DLD1 (cell line): Measurements from ENCODE around the gene EFHD2.
"Not testable (repeated sequence)": the region's sequence is repeated elsewhere in the genome, so short reads cannot be mapped to it uniquely, and the experiment has no call there.

ENCODE experiments used
- in situ Hi-C: cut with HindIII; loops from 2 replicates; pipeline ENCODE4 v1.10.0; 2017; ENCODE audit warnings: low sequenced_read_pairs

The EFHD2 gene

DNA sequence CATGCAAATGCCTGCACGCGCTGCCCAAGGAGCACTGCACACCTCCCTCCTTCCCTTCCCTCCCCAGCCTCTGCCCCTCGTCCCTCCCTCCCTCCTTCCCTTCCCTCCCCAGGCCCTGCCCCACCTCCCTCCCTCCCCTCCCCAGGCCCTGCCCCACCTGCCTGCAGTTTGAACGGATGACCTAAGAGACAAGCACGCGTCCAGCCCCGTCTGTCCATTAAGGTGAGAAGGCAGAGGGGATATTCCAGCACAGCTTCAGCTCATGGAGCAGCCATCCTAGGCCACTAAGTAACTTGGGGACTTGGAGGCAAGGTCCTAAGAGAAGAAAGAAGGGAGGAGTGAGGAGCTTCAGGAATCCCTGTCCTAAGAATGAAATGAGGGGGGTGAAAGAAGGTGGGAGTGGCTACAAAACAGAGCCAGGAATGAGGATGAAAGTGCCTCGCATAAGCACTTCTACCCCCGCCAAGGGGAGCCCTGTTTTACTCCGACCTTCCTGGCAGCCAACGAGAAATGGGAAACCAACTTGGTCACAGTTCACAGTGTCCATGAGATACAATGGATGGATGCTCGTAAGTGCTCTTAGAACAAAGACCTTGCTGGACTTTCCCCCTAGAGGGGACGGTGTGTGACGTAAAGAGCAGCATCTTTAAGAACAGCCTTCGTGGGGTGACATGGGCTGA lies 21.3 kb upstream of the EFHD2 start:
- in situ Hi-C loops, result no loop called here

DNA sequence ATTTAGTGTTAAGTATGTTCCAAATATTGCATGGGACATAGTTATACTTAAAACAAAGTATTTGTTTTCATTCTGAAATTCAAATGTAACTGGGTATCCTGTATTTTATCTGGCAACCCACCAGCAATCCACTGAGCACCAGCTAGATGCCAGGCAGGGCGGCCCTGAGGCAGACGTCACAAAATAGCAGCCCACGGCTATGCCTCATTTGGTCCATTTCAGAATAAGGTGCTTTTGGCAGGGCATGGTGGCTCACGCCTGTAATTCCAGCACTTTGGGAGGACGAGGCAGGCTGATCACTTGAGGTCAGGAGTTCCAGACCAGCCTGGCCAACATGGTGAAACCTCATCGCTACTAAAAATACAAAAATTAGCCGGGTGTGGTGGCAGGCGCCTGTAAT lies 19.9 kb upstream of the EFHD2 start:
- in situ Hi-C loops, result not testable (repeated sequence)

DNA sequence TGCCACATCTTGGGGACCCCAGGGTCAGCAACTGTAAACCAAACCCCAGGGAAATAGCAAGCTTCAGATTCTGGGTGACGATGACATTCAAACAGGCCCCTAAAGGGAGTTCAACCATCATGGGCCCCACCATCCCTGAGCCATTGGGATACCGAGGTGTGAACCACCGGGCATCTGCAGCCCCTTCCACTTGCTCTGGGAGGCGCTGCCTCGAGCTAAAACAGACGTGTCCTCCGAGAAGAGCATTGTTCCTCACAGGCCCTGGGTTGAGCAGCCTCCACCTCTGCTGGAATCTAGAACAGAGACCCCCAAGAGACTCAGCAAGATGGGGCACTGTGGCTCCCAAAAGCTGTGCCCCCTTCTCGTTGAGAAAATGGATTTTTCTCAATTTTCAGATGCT lies 19.0 kb upstream of the EFHD2 start:
- in situ Hi-C loops, result no loop called here

DNA sequence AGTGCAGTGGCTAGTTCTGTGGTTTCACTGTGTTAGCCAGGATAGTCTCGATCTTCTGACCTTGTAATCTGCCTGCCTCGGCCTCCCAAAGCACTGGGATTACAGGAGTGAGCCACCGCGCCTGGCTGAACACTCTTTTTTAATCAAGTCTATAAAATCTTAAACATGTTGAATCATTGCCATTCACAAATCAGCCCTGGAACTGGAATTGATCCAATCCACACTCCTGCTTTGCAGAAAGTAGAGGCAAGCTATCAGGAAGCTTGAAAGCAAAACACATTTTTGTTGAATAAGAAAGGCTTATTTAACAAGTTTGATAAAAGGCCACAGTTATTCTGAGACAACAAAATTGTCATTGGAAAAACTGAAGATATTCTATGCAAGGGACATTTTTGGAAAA lies 18.3 kb upstream of the EFHD2 start:
- in situ Hi-C loops, result no loop called here

DNA sequence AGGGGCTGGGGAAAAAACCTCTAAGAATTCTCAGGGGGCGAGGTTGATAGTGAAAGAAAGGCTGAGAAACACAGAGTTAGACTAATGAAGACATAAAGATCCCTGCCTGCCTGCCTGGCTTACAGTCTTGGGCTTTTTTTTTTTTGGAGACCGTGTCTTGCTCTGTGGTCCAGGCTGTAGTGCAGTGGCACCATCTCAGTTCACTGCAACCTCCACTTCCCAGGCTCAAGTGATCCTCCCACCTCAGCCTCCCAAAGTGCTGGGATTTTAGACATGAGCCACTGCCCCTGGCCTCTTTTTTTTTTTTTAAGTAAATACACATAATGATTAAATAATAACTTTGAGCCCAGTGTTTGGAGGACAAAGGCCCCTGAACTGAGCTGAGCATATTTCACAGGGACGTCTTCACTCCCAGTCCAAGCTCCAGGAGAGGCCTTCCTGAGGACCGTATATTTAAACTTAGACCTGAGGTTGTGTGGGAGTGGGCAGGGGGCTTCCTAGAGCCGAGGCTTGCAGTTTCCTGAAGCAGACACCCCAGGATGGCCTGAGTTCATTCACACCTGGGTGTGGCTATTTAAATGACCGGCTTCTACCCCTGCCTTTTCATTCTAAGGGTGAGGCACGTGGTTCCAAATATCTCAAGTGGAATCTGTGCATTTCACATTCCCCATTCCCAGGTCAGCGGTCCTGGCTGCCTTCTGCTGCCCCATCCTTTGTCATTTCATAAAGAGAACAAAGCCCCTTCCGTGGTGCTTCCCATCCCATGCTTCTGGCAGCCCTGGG lies 16.0 kb upstream of the EFHD2 start:
- in situ Hi-C loops, result no loop called here

DNA sequence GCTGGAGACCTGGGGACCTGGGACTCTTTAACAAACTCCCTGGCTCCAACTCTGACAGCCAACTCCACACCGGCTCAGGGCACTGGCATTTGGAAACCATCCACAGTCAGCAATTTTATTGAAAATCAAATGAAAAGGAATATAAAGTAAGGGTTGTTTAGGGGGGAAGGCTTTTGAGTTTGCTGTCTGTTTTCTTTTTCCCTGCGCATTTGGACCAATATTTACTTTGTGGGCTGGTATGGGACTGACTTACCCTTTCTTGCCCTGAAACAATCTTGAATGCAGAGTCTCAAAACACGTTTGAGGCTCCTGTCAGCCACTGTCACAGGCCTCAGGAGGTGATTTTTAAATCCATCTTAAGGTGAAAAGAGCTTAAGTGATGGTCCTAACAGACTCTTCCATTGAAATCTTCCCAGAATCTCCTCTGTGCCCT lies 15.4 kb upstream of the EFHD2 start:
- in situ Hi-C loops, result no loop called here

DNA sequence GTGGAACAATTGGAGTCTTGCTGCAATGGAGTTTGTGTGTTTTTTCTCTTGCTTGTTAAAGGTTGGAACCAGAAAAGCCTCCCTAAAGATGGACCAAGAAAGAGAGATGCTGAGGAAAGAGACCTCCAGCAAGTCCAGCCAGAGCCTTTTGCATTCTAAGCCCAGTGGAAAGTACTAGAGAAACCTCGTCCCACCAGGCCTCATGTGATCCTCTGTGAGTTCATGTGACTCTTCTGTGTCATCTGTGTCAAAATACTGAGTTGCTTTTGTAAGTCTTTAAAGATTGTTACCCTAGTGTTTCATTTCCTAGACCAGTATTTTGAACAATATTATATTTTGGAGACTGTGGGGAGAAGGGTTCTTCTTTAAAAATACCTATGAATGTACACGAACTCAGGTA lies 12.5 kb upstream of the EFHD2 start:
- in situ Hi-C loops, result no loop called here

DNA sequence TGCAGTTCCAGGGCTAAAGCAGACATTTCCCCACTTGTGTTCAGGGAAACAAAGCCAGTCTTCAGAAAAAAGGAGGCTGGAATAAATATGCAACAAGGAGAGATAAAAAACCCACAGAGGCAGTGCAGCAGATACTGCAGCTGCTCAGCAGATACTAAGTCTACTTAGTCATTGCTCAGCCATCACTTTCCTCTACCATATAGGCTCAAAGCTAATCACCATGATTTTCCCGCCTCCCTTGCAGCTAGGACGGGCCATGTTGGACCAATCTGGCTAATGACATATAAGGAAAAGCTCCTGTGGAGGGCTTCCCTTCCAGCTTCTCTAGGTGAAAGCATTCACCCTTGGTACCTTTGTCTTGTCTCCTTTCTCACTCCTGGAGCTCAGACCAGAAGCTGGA lies 10.0 kb upstream of the EFHD2 start:
- in situ Hi-C loops, result no loop called here

DNA sequence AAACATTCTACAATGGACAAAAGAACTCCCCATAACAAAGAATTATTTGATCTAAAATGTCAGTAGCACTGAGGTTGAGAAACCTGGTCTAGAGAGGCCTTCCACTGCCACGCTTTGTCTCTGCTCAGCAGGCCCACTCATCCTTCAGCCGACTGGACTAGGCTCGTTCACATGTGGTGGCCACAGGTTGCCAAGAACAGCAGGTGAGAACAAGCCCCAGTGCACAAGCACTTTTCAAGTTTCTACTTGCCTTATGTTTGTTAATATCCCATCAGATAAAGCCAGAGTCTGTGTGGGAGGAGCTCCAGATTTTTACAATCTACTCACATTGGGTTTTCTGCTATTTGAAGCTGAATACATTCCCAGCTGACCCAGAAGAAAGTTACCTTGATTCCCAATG lies 9.1 kb upstream of the EFHD2 start:
- in situ Hi-C loops, result no loop called here

DNA sequence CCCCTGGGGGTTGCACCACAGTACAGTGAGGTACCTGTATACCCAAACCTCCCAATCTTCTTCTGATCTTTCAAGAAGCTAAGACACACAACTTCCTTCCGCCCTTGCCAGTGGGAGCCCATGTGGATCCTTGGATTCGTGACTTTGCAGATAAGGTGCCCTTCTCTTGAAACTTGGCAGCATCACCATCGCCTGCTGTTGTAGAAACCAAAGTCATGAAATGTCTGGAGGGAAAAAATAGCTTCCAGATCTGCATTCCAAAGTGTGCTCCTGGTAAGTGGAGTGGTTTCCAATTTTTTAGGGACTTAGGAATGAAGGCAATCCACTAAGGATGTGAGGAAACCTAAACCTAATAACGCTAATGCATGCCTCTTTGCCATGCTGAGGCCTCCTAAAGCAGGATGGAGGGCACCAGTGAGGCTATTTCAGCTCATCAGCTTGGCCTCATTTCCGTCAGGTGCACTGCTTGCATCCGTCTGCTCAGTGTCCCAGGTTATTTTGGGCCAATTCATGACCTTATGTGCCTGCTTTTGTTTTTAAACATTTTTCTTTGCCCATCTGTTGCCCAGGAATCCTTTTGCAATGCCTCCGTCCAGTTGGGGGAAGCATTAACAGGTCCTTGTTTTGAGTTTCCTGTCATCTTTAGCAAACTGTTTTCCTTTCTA lies 8.2 kb upstream of the EFHD2 start:
- in situ Hi-C loops, result no loop called here

DNA sequence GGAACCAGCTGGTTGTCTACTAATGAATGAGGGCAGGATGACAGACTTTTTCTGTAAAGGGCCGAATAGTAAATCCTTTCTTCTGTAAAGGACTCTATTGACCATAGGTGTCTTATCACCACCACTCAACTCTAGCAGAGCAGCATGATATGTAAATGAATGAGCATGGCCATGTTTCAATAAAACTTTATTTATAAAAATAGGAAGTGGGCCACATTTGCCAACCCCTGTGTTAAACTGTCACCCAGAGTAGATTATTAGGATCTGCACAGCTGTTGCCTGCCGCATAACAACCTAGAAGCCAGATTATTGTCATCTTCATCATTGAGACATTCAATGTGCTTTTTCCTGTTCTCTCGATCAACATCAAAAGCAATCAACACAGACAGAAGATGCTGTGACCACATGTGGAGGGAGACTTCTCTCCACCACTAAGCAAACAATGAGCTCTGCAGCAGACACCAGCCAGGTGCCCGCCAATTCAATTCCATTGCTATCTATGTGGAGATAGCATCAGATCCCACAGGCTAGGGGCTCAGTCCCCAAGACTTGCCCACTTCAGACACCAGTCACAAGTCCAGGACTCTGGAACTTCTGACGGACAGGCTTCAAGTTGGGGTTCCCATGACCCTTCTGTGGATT lies 6.8 kb upstream of the EFHD2 start:
- in situ Hi-C loops, result no loop called here

DNA sequence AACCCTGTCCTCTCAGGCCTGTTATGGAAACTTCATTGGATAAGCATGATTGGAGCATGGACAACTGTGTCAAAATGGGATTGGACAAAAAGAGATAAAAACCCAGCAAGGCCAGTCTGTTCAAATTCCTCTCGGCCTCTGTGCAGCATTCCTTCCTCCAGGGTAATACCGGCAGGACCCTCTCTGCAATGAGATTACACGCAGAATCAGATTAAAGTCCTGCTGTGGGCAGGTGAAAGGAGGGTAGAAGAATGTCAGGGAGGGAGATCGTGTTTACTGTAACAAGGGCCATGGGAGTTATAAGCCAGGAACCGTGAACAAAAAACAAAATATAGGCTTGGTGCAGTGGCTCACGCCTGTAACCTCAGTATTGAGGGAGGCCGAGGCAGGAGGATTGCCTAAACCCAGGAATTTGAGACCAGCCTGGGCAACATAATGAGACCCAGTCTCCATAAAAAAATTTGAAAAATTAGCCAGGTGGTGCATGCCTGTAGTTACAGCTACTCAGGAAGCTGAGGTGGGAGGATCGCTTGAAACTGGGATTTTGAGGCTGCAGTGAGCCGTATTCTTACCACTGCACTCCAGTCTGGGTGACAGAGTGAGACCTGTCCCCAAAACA lies 5.6 kb upstream of the EFHD2 start:
- in situ Hi-C loops, result no loop called here

DNA sequence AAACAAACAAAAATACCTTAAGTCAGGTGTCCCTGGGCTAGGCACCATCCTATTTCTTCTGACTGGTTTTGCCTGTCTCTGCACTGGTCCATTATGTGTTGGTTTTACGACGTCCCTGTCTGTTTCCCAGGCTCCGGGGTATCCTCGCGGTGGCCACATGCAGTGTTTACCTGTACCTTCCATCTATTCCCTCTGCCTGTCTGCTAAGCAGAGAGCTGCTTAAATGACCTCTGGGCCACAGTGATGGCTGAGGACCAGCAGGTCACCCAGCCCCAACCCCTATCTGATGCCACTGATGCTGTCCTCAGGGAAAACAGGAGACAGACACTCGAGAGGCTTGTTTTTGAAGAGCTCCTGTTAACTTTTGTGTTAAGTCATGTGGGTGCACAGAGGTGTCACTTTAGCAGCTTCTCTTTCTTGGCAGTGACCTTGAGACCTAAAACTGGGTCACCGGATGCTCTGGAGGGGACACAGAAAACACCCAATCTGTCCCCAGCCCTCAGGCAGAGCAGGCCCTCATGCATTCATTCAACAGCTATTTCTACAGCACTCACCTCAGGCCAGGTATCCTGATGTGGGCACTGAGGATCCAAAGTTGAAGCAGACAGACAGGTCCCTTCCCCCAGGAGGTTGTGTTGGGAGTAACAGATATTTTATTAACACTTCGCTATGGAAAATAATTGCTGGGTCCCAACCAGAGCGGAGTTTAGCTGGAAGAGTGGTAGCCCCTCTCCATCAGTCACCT lies 4.4 kb upstream of the EFHD2 start:
- in situ Hi-C loops, result no loop called here

DNA sequence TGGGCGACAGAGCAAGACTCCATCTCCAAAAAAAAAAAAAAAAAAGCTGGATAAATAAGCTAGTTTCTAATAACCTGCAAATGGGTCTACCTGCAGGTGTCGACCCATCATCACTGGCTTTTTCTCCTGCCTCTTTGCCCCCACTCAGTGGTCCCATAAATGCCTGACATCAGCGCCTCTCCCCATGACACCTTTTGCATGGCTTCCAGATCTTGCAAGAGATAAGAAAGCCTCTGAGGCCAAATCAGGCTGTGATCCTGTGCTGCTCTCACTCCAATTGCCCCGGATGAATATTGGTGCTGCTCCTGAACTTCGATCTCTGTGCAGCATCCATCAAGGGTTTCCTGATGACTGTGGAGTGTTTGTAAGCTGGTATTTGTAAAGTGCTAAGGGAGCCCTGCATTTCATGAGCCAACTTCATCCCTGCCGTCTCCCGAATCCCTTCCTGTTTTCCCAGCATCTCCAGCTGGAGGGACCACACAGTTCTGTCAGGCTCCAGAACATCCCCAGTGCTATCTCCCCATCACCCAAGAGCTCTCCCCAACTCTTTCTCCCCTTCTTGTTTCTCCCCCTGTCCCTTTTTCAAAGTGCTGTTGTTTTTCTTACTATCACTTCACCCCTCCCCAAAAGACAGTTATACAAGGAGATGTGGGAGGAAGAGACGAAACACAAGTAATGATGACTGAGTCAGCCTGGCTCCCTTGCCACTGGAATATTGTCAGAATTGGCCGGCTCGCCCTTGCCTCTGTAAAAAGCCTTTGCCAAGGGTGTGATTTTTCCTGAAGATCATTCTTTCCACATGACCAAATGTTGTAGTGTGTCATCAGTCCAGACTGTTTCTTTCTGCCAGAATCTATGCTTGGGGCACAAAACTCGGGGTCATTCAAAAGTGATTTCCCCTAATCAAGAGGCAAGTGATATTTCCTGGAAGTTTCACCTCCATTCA lies 2.8 kb upstream of the EFHD2 start:
- in situ Hi-C loops, result no loop called here

DNA sequence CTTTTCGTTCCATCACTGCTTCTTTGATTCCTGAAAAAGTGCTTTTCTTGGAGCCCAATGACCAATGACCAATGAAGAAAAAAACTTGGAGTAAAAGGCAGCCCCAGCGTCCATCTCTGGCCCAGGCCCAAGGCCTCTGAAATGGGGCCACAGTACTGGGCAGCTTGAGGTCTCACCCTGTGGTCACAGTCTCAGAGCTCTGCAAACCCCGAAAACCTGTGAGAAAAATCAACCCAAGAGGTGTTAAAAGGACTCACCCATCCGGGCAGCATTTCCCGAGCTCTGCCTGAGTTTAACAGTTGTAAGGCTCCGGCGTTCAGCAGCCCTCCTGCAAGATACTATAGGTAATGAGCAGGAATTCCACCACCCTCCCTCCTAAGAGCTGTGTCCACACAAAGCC lies 2.1 kb upstream of the EFHD2 start:
- in situ Hi-C loops, result no loop called here

DNA sequence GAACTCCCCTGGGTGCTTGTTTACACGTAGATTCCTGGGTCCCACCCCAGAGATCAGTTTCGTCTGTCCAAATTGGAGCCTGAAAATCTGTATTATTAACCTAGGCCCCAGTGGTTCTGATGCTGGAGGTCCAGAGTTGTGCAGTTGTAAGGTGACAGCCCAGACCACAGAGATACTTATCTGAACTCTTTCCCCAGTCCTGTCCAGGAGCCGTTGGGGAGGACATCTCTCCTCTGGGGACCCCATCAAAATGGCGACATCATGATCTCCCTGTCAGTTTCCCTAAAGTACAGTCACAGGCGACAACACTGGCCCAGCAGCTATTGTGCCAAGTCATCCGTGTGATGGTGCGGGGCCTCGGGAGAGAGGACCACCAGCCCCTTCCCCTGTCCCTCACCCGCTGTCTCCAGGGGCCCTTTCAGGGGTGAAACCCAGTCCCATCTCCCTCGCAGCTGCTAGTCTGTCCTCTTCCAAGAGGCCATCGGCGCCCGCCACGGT lies 749 bp upstream of the EFHD2 start:
- in situ Hi-C loops, result no loop called here

DNA sequence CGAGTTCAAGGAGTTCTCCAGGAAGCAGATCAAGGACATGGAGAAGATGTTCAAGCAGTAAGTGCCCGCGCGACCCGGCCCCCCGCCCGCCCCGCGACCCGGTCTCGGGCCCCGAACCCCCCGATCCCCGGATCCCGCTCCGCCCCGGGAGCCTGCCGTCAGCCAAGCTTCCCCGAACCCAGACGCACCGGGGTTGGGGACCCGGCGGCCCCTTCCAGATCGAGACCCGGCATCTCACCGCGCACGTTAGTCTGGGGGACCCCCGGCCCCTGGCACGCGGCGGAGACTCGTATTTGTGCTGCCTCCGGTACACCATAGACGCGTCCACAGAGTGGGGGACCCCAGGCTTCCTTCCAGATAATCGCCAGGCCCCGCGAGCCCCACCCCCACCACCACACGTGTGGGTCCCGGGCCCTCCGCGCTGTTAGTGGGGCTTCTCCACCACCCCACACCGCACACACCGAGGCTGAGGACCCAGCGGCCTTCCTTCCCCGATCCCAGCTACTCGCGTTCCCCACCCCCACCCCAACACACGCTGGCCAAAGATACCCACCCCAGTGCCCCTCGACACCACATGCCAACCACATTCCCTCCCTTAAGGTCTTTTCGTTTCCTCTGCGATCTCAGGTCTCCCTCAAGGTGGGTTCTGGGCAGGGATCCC lies 665 bp downstream of the EFHD2 start:
- in situ Hi-C loops, result loop anchor here (5.0 kb wide), 1 partner anchor 88 kb away; no protein-coding TSS in a partner anchor

DNA sequence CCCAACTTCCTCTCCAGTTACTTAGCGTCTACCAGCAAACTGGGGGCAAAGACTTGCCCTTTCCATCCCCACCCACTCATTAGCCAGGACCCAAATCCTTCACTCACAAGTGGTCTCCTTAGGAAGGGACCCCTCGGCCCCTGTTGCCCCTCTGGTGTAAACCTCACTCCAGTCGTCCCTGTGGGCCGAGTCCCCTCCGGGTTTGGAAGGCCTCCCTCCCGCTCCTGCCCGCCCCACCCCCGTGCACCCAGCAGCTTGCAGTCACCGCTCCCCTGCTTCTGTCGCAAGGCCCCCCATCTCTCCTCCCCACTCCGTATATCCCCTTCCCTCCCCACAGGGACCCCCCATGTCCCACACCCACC lies 1.2 kb downstream of the EFHD2 start:
- in situ Hi-C loops, result loop anchor here (5.0 kb wide), 1 partner anchor 89 kb away; no protein-coding TSS in a partner anchor
